OCI-LY1 (cell line): ENCODE data around the gene NSD2.
"Not testable (repeated sequence)": the region's sequence is repeated elsewhere in the genome, so short reads cannot be mapped to it uniquely, and the experiment has no call there.

Experiments
- H2AFZ ChIP-seq: fragments of 200-600 bp; sonication (generic), shearing (Covaris generic); 2 replicates; pipeline ENCODE4 v1.6.0; 2014; ENCODE audit warnings: antibody characterized with exemption, mild to moderate bottlenecking, low read length
- H3F3A ChIP-seq: fragments of 200-600 bp; sonication (generic), shearing (Covaris generic); 2 replicates; pipeline ENCODE4 v1.6.0; 2014; ENCODE audit warnings: mild to moderate bottlenecking, antibody characterized with exemption, low read length, moderate library complexity; ENCODE audit not compliant: insufficient read depth
- H3K27ac ChIP-seq: fragments of 200-600 bp; sonication (generic); 2 replicates; pipeline ENCODE4 v1.5.1; 2014; ENCODE audit warnings: low read length, mixed run types, mild to moderate bottlenecking, low read depth; ENCODE audit not compliant: poor library complexity, severe bottlenecking
- H3K27me3 ChIP-seq: fragments of 200-600 bp; sonication (generic); 2 replicates; pipeline ENCODE4 v1.6.0; 2014; ENCODE audit warnings: antibody characterized with exemption, mild to moderate bottlenecking, low read length, moderate library complexity; ENCODE audit not compliant: insufficient read depth
- H3K36me3 ChIP-seq: fragments of 200-600 bp; sonication (generic); 2 replicates; pipeline ENCODE4 v1.6.1; 2014; ENCODE audit warnings: mild to moderate bottlenecking, antibody characterized with exemption, low read length, moderate library complexity, mixed read lengths; ENCODE audit not compliant: insufficient read depth
- H3K4me1 ChIP-seq: fragments of 200-600 bp; sonication (generic); 2 replicates; pipeline ENCODE4 v1.5.1; 2014; ENCODE audit warnings: mild to moderate bottlenecking, low read length, moderate library complexity; ENCODE audit not compliant: insufficient read depth, severe bottlenecking
- H3K4me2 ChIP-seq: fragments of 200-600 bp; sonication (generic), shearing (Covaris generic); 2 replicates; pipeline ENCODE4 v1.6.1; 2014; ENCODE audit warnings: low read length
- H3K4me3 ChIP-seq: fragments of 200-600 bp; sonication (generic); 2 replicates; pipeline ENCODE4 v1.5.1; 2014; ENCODE audit warnings: low read length, low read depth, mild to moderate bottlenecking, mixed read lengths; ENCODE audit not compliant: poor library complexity, severe bottlenecking
- H3K79me2 ChIP-seq: fragments of 200-600 bp; shearing (Covaris generic); 2 replicates; pipeline ENCODE4 v1.6.1; 2016; ENCODE audit warnings: mixed run types, low read length, mixed read lengths; ENCODE audit not compliant: insufficient read depth
- H3K9ac ChIP-seq: fragments of 200-600 bp; sonication (generic), shearing (Covaris generic); 2 replicates; pipeline ENCODE4 v1.6.1; 2014; ENCODE audit warnings: mild to moderate bottlenecking, low read length, mixed read lengths
- H3K9me2 ChIP-seq: fragments of 200-600 bp; sonication (generic), shearing (Covaris generic); 2 replicates; pipeline ENCODE4 v1.6.1; 2014; ENCODE audit warnings: low read depth, mild to moderate bottlenecking, low read length, mixed read lengths
- H3K9me3 ChIP-seq: fragments of 200-600 bp; shearing (Covaris generic); 2 replicates; pipeline ENCODE4 v1.6.1; 2014; ENCODE audit warnings: low read length, mixed read lengths
- H4K20me1 ChIP-seq: fragments of 200-600 bp; sonication (generic), shearing (Covaris generic); 2 replicates; pipeline ENCODE4 v1.6.0; 2016; ENCODE audit warnings: mild to moderate bottlenecking, low read length; ENCODE audit not compliant: insufficient read depth
- CTCF ChIP-seq: fragments of 200-600 bp; sonication (generic), shearing (Covaris generic); IDR thresholded peaks from 2 replicates; pipeline ENCODE4 v1.5.1; 2017; ENCODE audit warnings: mild to moderate bottlenecking, antibody characterized with exemption, low read length, moderate library complexity, mixed read lengths
- EZH2 ChIP-seq: fragments of 200-600 bp; sonication (generic), shearing (Covaris generic); IDR thresholded peaks from 2 replicates; pipeline ENCODE4 v1.8.0; 2017; ENCODE audit warnings: borderline replicate concordance, mixed run types, mild to moderate bottlenecking, antibody characterized with exemption, low read length, moderate library complexity, mixed read lengths

The NSD2 gene

GRCh38 chr4:1910643-1911042 is 39.5 kb downstream of the NSD2 start:
- H3K9ac ChIP-seq, result no peak overlapping the region
- H3F3A ChIP-seq, result no peaks in the 10 kb centered on the region
- H3K79me2 ChIP-seq, result peaks cover 6% of the 10 kb centered on the region
- no peak overlapping the region for H3K4me2 ChIP-seq
- peak overlapping the region; percentile 23 for H3K27ac ChIP-seq
- no peaks in the 10 kb centered on the region for H3K9me2 ChIP-seq
- peak; percentile 32; the same call in 1 of the 2 replicates for TF ChIP-seq CTCF
- no peak for TF ChIP-seq EZH2
- no peak overlapping the region for H2AFZ ChIP-seq
- H3K9me3 ChIP-seq, result no peaks in the 10 kb centered on the region
- H3K4me1 ChIP-seq, result no peaks in the 10 kb centered on the region
- no peaks in the 10 kb centered on the region for H3K27me3 ChIP-seq
- no peak overlapping the region for H3K4me3 ChIP-seq
- H3K36me3 ChIP-seq, result peaks cover 38% of the 10 kb centered on the region
- H4K20me1 ChIP-seq, result no peaks in the 10 kb centered on the region

- not testable (repeated sequence) for H3K79me2 ChIP-seq, H4K20me1 ChIP-seq, H3K4me3 ChIP-seq, H2AFZ ChIP-seq, H3K9ac ChIP-seq, H3K4me2 ChIP-seq, H3K27ac ChIP-seq, H3K27me3 ChIP-seq, H3K4me1 ChIP-seq, H3K9me2 ChIP-seq, H3F3A ChIP-seq, H3K9me3 ChIP-seq
- peaks cover 39% of the 10 kb centered on the region for H3K36me3 ChIP-seq
Measured at GRCh38 chr4:1911316-1911715, 40.1 kb downstream of the NSD2 start.

- Histone ChIP-seq H3K4me1 (no peaks in the 10 kb centered on the region), H3K27me3 (no peaks in the 10 kb centered on the region), H3K36me3 (peaks cover 36% of the 10 kb centered on the region), H3K27ac (no peak overlapping the region), H2AFZ (no peak overlapping the region), H3K4me3 (no peak overlapping the region), H3F3A (no peaks in the 10 kb centered on the region), H3K9me3 (no peaks in the 10 kb centered on the region), H3K9me2 (no peaks in the 10 kb centered on the region), H3K9ac (no peak overlapping the region), H3K79me2 (no peaks in the 10 kb centered on the region), H4K20me1 (no peaks in the 10 kb centered on the region), H3K4me2 (no peak overlapping the region)
- TF ChIP-seq CTCF, result no peak
Measured at GRCh38 chr4:1922821-1923220, 51.6 kb downstream of the NSD2 start.

- no peaks in the 10 kb centered on the region for H3K4me1 ChIP-seq
- H3K79me2 ChIP-seq, result no peaks in the 10 kb centered on the region
- peaks cover 37% of the 10 kb centered on the region; the same call in 1 of the 2 replicates for H3K36me3 ChIP-seq
Measured at GRCh38 chr4:1927675-1928074, 56.5 kb downstream of the NSD2 start.

More at GRCh38 chr4:1927675-1928074, 56.5 kb downstream of the NSD2 start:
- no peaks in the 10 kb centered on the region for H3K27me3 ChIP-seq
- no peaks in the 10 kb centered on the region for H4K20me1 ChIP-seq
- no peak overlapping the region for H3K4me2 ChIP-seq
- H3K9ac ChIP-seq, result no peak overlapping the region
- H2AFZ ChIP-seq, result no peak overlapping the region
- H3K4me3 ChIP-seq, result no peak overlapping the region
- TF ChIP-seq CTCF (no peak), EZH2 (no peak)
- H3K9me3 ChIP-seq, result no peaks in the 10 kb centered on the region
- H3K27ac ChIP-seq, result no peak overlapping the region
- H3K9me2 ChIP-seq, result no peaks in the 10 kb centered on the region
- H3F3A ChIP-seq, result no peaks in the 10 kb centered on the region
